PC-3 (cell line): ENCODE results near the gene MPL.

Source experiments
- EZH2 ChIP-seq: fragments of 300-600 bp; sonication (generic); IDR thresholded peaks from one replicate; pipeline ENCODE4 v1.6.1; 2017; ENCODE audit warnings: antibody characterized with exemption, mild to moderate bottlenecking, low read length; ENCODE audit not compliant: unreplicated experiment
- EZH2phosphoT487 ChIP-seq: fragments of 300-600 bp; sonication (generic); IDR thresholded peaks from 2 replicates; pipeline ENCODE4 v1.6.1; 2018; ENCODE audit warnings: mild to moderate bottlenecking, antibody characterized with exemption, low read length, borderline replicate concordance
- TF ChIP-seq, protein P1 (sequence below): fragments of 300-600 bp; sonication (generic); conservative IDR thresholded peaks from 2 replicates; pipeline ENCODE4 v1.5.1; 2017; ENCODE audit warnings: antibody characterized with exemption, low read depth, mild to moderate bottlenecking, low read length

DNA sequence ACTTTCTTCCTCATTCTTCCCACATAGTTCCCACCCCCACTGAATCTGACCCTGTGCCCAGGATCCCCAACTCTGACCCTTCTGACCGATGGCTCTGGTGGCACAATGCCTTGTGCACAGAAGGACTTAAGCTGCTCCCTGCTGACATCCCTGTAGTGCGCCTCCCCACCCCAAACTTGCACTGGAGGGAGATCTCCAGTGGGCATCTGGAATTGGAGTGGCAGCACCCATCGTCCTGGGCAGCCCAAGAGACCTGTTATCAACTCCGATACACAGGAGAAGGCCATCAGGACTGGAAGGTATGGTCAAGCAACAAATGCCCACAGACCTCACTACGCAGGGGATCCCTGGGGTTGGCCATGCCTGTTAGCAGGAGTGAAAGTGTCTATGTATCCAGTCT lies 9.0 kb downstream of the MPL start:
- TF ChIP-seq, protein P1, sequence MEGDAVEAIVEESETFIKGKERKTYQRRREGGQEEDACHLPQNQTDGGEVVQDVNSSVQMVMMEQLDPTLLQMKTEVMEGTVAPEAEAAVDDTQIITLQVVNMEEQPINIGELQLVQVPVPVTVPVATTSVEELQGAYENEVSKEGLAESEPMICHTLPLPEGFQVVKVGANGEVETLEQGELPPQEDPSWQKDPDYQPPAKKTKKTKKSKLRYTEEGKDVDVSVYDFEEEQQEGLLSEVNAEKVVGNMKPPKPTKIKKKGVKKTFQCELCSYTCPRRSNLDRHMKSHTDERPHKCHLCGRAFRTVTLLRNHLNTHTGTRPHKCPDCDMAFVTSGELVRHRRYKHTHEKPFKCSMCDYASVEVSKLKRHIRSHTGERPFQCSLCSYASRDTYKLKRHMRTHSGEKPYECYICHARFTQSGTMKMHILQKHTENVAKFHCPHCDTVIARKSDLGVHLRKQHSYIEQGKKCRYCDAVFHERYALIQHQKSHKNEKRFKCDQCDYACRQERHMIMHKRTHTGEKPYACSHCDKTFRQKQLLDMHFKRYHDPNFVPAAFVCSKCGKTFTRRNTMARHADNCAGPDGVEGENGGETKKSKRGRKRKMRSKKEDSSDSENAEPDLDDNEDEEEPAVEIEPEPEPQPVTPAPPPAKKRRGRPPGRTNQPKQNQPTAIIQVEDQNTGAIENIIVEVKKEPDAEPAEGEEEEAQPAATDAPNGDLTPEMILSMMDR: no peak
- TF ChIP-seq EZH2 (no peak), EZH2phosphoT487 (no peak)
